IMR-90 (cell line): ENCODE measurements around the gene STUB1. TPM values are rescaled to one million over a fixed set of nuclear protein-coding genes. Genes with fewer than 3 reads are reported as not detected.

Experiments used
- ATAC-seq: fragments of 200-7000 bp; cut with Tn5 transposase; 2 replicates; pipeline ENCODE4 v1.9.1; 2020; ENCODE audit warnings: low read depth, mild to moderate bottlenecking, moderate library complexity
- BruUV-seq: library from RNA; stranded (reverse); fragments of 400-500 nt; replicated peaks from 2 replicates; lab custom pipeline; 2021; lab: Mats Ljungman, UMichigan
- CTCF ChIA-PET: fragments of 300-600 bp; formaldehyde crosslinking; extraction: SDS; loops from one replicate; lab custom pipeline; 2021; ENCODE audit warnings: antibody characterized with exemption; lab: Yijun Ruan, JAX
- POLR2A ChIA-PET: fragments of 300-600 bp; sonication (Branson Sonifier 250); formaldehyde crosslinking; loops from one replicate; lab custom pipeline; 2022; ENCODE audit warnings: antibody characterized with exemption; ENCODE audit not compliant: unreplicated experiment; lab: Charles Lee
- DNase-seq: peaks from one replicate; pipeline ENCODE4 v3.0.0; 2013
- H2AFZ ChIP-seq: replicated peaks from 2 replicates; pipeline ENCODE3; 2013; ENCODE audit warnings: low read length, mild to moderate bottlenecking; ENCODE audit not compliant: poor library complexity
- H2AK5ac ChIP-seq: 2 replicates; pipeline ENCODE4 v1.6.1; 2013; ENCODE audit warnings: low read depth, low read length, inconsistent platforms
- H2AK9ac ChIP-seq: replicated peaks from 2 replicates; pipeline ENCODE3; 2013; ENCODE audit warnings: mild to moderate bottlenecking, low read depth, low read length, moderate library complexity; ENCODE audit not compliant: poor library complexity
- H2BK120ac ChIP-seq: 2 replicates; pipeline ENCODE4 v1.6.1; 2013; ENCODE audit warnings: low read depth, low read length, inconsistent platforms
- H2BK15ac ChIP-seq: 3 replicates; pipeline ENCODE4 v1.6.1; 2013; ENCODE audit warnings: low read depth, low read length, inconsistent platforms
- H2BK20ac ChIP-seq: 2 replicates; pipeline ENCODE4 v1.6.1; 2013; ENCODE audit warnings: low read depth, mild to moderate bottlenecking, inconsistent platforms, low read length, moderate library complexity
- H2BK5ac ChIP-seq: 2 replicates; pipeline ENCODE4 v1.6.1; 2013; ENCODE audit warnings: mild to moderate bottlenecking, low read depth, low read length, inconsistent platforms; ENCODE audit not compliant: poor library complexity, severe bottlenecking
- H3K14ac ChIP-seq: replicated peaks from 2 replicates; pipeline ENCODE4 v1.6.1; 2013; ENCODE audit warnings: low read depth, low read length, inconsistent platforms
- H3K18ac ChIP-seq: 2 replicates; pipeline ENCODE4 v1.6.1; 2013; ENCODE audit warnings: low read depth, low read length, control low read depth
- H3K23ac ChIP-seq: 2 replicates; pipeline ENCODE4 v1.6.1; 2013; ENCODE audit warnings: low read depth, low read length, inconsistent platforms
- H3K27ac ChIP-seq: 2 replicates; pipeline ENCODE4 v1.5.1; 2013; ENCODE audit warnings: mild to moderate bottlenecking, control low read depth, low read length; ENCODE audit not compliant: insufficient read depth
- H3K27me3 ChIP-seq: 2 replicates; pipeline ENCODE4 v1.6.1; 2013; ENCODE audit warnings: low read length; ENCODE audit not compliant: control insufficient read depth, insufficient read depth
- H3K36me3 ChIP-seq: 2 replicates; pipeline ENCODE4 v1.6.1; 2013; ENCODE audit warnings: low read length, mixed read lengths; ENCODE audit not compliant: control insufficient read depth, insufficient read depth
- H3K4ac ChIP-seq: 2 replicates; pipeline ENCODE4 v1.6.1; 2013; ENCODE audit warnings: low read depth, low read length, inconsistent platforms
- H3K4me1 ChIP-seq: 2 replicates; pipeline ENCODE4 v1.6.1; 2013; ENCODE audit warnings: low read length, mixed read lengths; ENCODE audit not compliant: control insufficient read depth, insufficient read depth
- H3K4me2 ChIP-seq: 2 replicates; pipeline ENCODE4 v1.6.1; 2013; ENCODE audit warnings: low read depth, mild to moderate bottlenecking, control low read depth, low read length, moderate library complexity
- H3K4me3 ChIP-seq: 2 replicates; pipeline ENCODE4 v1.5.1; 2013; ENCODE audit warnings: low read depth, mild to moderate bottlenecking, control low read depth, low read length, moderate library complexity; ENCODE audit not compliant: insufficient read depth
- H3K56ac ChIP-seq: 2 replicates; pipeline ENCODE4 v1.6.1; 2013; ENCODE audit warnings: low read length, inconsistent platforms; ENCODE audit not compliant: insufficient read depth; ENCODE audit errors: extremely low read depth
- H3K79me1 ChIP-seq, 2 experiments: 2 replicates each; pipeline ENCODE4 v1.6.1; 2013; ENCODE audit warnings: low read length in 2 of 2, inconsistent platforms in 1 of 2, low read depth in 1 of 2
- H3K9ac ChIP-seq: 2 replicates; pipeline ENCODE4 v1.6.1; 2013; ENCODE audit warnings: low read depth, low read length, control low read depth
- H3K9me1 ChIP-seq: 2 replicates; pipeline ENCODE4 v1.6.1; 2013; ENCODE audit warnings: low read length, inconsistent platforms; ENCODE audit not compliant: insufficient read depth
- H3K9me3 ChIP-seq: 2 replicates; pipeline ENCODE4 v1.6.1; 2013; ENCODE audit warnings: low read length; ENCODE audit not compliant: control insufficient read depth, insufficient read depth
- H4K20me1 ChIP-seq: 2 replicates; pipeline ENCODE4 v1.6.1; 2013; ENCODE audit warnings: low read length, inconsistent platforms; ENCODE audit not compliant: insufficient read depth
- H4K5ac ChIP-seq: 2 replicates; pipeline ENCODE4 v1.6.1; 2013; ENCODE audit warnings: mild to moderate bottlenecking, low read depth, low read length, control low read depth
- H4K8ac ChIP-seq, 2 experiments: 2 replicates each; pipeline ENCODE4 v1.6.1; 2013; ENCODE audit warnings: low read depth in 2 of 2, low read length in 2 of 2, control low read depth in 1 of 2, inconsistent platforms in 1 of 2
- H4K91ac ChIP-seq: 2 replicates; pipeline ENCODE4 v1.6.1; 2013; ENCODE audit warnings: low read depth, low read length, inconsistent platforms; ENCODE audit not compliant: insufficient read depth
- MAFK ChIP-seq: IDR thresholded peaks from 2 replicates; pipeline ENCODE4 v1.6.1; 2012; ENCODE audit warnings: low read depth, low read length, improper control_type of control experiment
- NFE2L2 ChIP-seq: fragments of 150-350 bp; IDR thresholded peaks from 2 replicates; pipeline ENCODE4 v1.6.1; 2016; ENCODE audit warnings: low read depth, mild to moderate bottlenecking, low read length
- WGBS, 2 experiments: methylation state at CpG; one replicate each; pipeline versions ENCODE4 v1.1.5 to v1.1.7; 2013; ENCODE audit warnings: missing lambda C conversion rate in 2 of 2; ENCODE audit not compliant: insufficient read length in 1 of 2; ENCODE audit errors: extremely low coverage in 2 of 2; 5-methylcytosine and 5-hydroxymethylcytosine counted together
- dilution Hi-C: fragments of 300-500 bp; cut with HindIII; formaldehyde crosslinking; loops from one replicate; pipeline ENCODE4 v1.14.3; 2018; ENCODE audit warnings: low sequenced_read_pairs; ENCODE audit not compliant: unreplicated experiment
- in situ Hi-C: fragments of 300-500 bp; cut with MboI; formaldehyde crosslinking; loops from 3 replicates; pipeline ENCODE4 v1.14.3; 2019; ENCODE audit warnings: low sequenced_read_pairs, inconsistent platforms, mixed read lengths
- intact Hi-C: fragments of 100-400 bp; cut with micrococcal nuclease; formaldehyde crosslinking; loops from 2 replicates; pipeline ENCODE4 v1.10.0; 2022
- polyA plus RNA-seq, 3 experiments: library from polyadenylated mRNA; depleted of rRNA; stranded (reverse); fragments of >200 nt; gene quantifications; 2 replicates each; pipeline ENCODE4 v1.2.3, GENCODE V29; 2012; ENCODE audit warnings: low replicate concordance in 1 of 3
- total RNA-seq: library from RNA; depleted of rRNA; stranded (reverse); fragments of >200 nt; gene quantifications from 2 replicates; pipeline ENCODE4 v1.2.3, GENCODE V29; 2012
- TF ChIP-seq, protein P1 (sequence below): conservative IDR thresholded peaks from 2 replicates; pipeline ENCODE4 v1.5.1; 2012; ENCODE audit warnings: mild to moderate bottlenecking, low read depth, low read length, improper control_type of control experiment

STUB1 gene
- total and polyA plus RNA-seq, 2 of the 4 experiments (the other 2 are of a cell fraction) = 183 to 186 TPM

GRCh38 chr16:719815-720446 is 39.7 kb downstream of the STUB1 start:
- H3K56ac ChIP-seq = no peak overlapping the region
- peak overlapping the region; percentile 79; the same call in 1 of the 2 replicates for H3K9ac ChIP-seq
- H3K23ac ChIP-seq = peak overlapping the region; percentile 28; the same call in 1 of the 2 replicates
- H3K9me1 ChIP-seq = no peaks in the 10 kb centered on the region
- peak overlapping the region; percentile 25 for H2AK5ac ChIP-seq
- ATAC-seq (no peak), DNase-seq (no peak)
- H2AK9ac ChIP-seq = peak overlapping the region; percentile 92
- H3K27me3 ChIP-seq = no peaks in the 10 kb centered on the region
- H4K20me1 ChIP-seq = peaks cover 7% of the 10 kb centered on the region
- H2BK5ac ChIP-seq = peak overlapping the region; percentile 93
- intact Hi-C loops = no loop called here
- BruUV-seq = no TSS peak
- no peak overlapping the region for H3K14ac ChIP-seq
- H3K18ac ChIP-seq = no peak overlapping the region
- no peak overlapping the region for H2BK120ac ChIP-seq
- H3K9me3 ChIP-seq = no peaks in the 10 kb centered on the region
- no peak overlapping the region for H4K91ac ChIP-seq
- H3K36me3 ChIP-seq = peaks cover 1% of the 10 kb centered on the region; the same call in 1 of the 2 replicates
- H3K79me1 ChIP-seq = peaks cover 13 to 23% of the 10 kb centered on the region in 2 experiments
- peak overlapping the region; percentile 98 for H3K4me3 ChIP-seq
- peak overlapping the region; percentile 8; the same call in 1 of the 2 replicates for H4K5ac ChIP-seq
- in situ Hi-C loops = loop anchor here (25.0 kb wide), 1 partner anchor 342 kb away; the partner anchor contains the start of gene SSTR5
- H3K4me1 ChIP-seq = peaks cover 17% of the 10 kb centered on the region
- H4K8ac ChIP-seq = peak overlapping the region in 1 of 2 experiments; percentile 94; a peak in 2 of 4 replicates
- H3K4me2 ChIP-seq = peak overlapping the region; percentile 68
- no peak overlapping the region for H2BK15ac ChIP-seq
- H2BK20ac ChIP-seq = no peak overlapping the region
- peak overlapping the region; percentile 16 for H3K27ac ChIP-seq
- dilution Hi-C loops = no loop called here
- peak overlapping the region; percentile 83 for H3K4ac ChIP-seq
- TF ChIP-seq MAFK = no peak
- no peak for TF ChIP-seq NFE2L2
- TF ChIP-seq, protein P1, sequence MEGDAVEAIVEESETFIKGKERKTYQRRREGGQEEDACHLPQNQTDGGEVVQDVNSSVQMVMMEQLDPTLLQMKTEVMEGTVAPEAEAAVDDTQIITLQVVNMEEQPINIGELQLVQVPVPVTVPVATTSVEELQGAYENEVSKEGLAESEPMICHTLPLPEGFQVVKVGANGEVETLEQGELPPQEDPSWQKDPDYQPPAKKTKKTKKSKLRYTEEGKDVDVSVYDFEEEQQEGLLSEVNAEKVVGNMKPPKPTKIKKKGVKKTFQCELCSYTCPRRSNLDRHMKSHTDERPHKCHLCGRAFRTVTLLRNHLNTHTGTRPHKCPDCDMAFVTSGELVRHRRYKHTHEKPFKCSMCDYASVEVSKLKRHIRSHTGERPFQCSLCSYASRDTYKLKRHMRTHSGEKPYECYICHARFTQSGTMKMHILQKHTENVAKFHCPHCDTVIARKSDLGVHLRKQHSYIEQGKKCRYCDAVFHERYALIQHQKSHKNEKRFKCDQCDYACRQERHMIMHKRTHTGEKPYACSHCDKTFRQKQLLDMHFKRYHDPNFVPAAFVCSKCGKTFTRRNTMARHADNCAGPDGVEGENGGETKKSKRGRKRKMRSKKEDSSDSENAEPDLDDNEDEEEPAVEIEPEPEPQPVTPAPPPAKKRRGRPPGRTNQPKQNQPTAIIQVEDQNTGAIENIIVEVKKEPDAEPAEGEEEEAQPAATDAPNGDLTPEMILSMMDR = peak; percentile 23
- ChIA-PET POLR2A (interaction anchor here (0.5 kb wide), 1 partner anchor 10 kb away, joined by 4 read pairs; no protein-coding TSS in a partner anchor), CTCF (interaction anchor here (0.6 kb wide), 1 partner anchor 8 kb away, joined by 3 read pairs; no protein-coding TSS in a partner anchor)
- peak overlapping the region; percentile 96 for H2AFZ ChIP-seq
- 10% methylated on average over 2 of the region's 16 CpGs; no CpG with 5 or more reads in 1 of the 2 experiments for WGBS, 2 experiments
